Tibial nerve (tissue), 4 donors: Measurements from ENCODE around the gene PPP2R1B. TPM values are rescaled to one million over a fixed set of nuclear protein-coding genes. Genes with fewer than 3 reads are reported as not detected.

Source experiments
- DNase-seq, 2 donors: peaks; one replicate each; pipeline ENCODE4 v3.0.0-alpha.2; 2019; ENCODE audit warnings: low spot score in 2 of 2
- H3K27ac ChIP-seq, 4 donors: fragments of 200-600 bp; sonication (generic) in 3 of 4; one replicate each; pipeline ENCODE4 v1.5.1; 2017 to 2019; ENCODE audit warnings: mild to moderate bottlenecking in 1 of 4
- H3K27me3 ChIP-seq, 2 donors: fragments of 200-600 bp; sonication (generic) in 1 of 2; one replicate each; pipeline versions ENCODE4 v1.5.1 to v1.6.0; 2017 to 2019
- H3K36me3 ChIP-seq, 3 donors: fragments of 200-600 bp; sonication (generic); one replicate each; pipeline ENCODE4 v1.5.1; 2018 to 2019
- H3K4me1 ChIP-seq, 4 donors: fragments of 200-600 bp; sonication (generic) in 3 of 4; one replicate each; pipeline ENCODE4 v1.5.1; 2017 to 2019
- H3K4me3 ChIP-seq, 4 donors: fragments of 200-600 bp; sonication (generic) in 3 of 4; one replicate each; pipeline ENCODE4 v1.5.1; 2017 to 2019; ENCODE audit warnings: mild to moderate bottlenecking in 1 of 4, moderate library complexity in 1 of 4
- H3K9me3 ChIP-seq, 4 donors: fragments of 200-600 bp; sonication (generic) in 3 of 4; one replicate each; pipeline ENCODE4 v1.5.1; 2017 to 2019
- EP300 ChIP-seq, 2 donors: sonication (generic); formaldehyde crosslinking; IDR thresholded peaks; one replicate each; pipeline ENCODE4 v1.6.1; 2017; ENCODE audit warnings: antibody characterized with exemption in 2 of 2, mild to moderate bottlenecking in 1 of 2
- POLR2A ChIP-seq, 2 donors: fragments of 450-650 bp; IDR thresholded peaks; one replicate each; pipeline ENCODE4 v1.6.1; 2017; ENCODE audit warnings: antibody characterized with exemption in 2 of 2, mild to moderate bottlenecking in 2 of 2, moderate library complexity in 2 of 2
- WGBS, 2 donors: methylation state at CpG; one replicate each; pipeline ENCODE4 v1.1.5; 2018; 5-methylcytosine and 5-hydroxymethylcytosine counted together
- total RNA-seq, 4 donors: library from RNA; depleted of rRNA; stranded (reverse); fragments of >200 nt; gene quantifications; one replicate each; pipeline ENCODE4 v1.1.0, GENCODE V29; 2016
- TF ChIP-seq, protein P1 (sequence below), 5 experiments: fragments of 200-600 bp in 3 of 5; fragments of 450-650 bp in 2 of 5; sonication (generic) in 3 of 5; IDR thresholded peaks; one replicate each; pipeline ENCODE4 v1.5.1; 2016 to 2019; ENCODE audit warnings: antibody characterized with exemption in 5 of 5, mild to moderate bottlenecking in 3 of 5, moderate library complexity in 2 of 5

The PPP2R1B gene
- total RNA-seq, 4 donors from 2014 or later = 20.8 to 41.4 (median 25.1) TPM

DNA sequence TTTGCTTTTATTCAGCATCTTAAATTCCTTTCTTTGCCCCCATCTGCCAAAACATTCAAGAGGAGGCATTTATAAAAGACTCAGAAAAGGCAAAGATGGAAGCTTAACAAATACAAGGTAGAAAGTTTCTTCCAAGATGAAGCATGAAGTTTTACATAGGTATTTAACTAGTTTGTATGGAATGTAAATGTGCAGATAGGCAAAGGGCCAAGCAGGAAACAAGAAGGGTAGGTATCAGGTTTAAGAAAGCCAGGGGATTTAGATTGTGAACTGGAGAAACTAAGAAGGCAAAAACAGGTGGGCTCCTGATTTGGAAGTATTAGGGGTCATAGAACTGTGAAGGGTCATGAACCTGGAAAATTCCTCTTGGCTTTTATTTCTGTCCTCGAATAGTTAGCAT, 62.6 kb downstream of the PPP2R1B start:
- H3K4me3 ChIP-seq = no peak overlapping the region
- H3K27me3 ChIP-seq = no peaks in the 10 kb centered on the region
- H3K36me3 ChIP-seq = peaks cover 1 to 58% (median 18%) of the 10 kb centered on the region in 3 donors
- DNase-seq = no peak
- H3K4me1 ChIP-seq = peaks cover 0 to 18% (median 0%) of the 10 kb centered on the region in 4 donors
- H3K27ac ChIP-seq = no peak overlapping the region
- H3K9me3 ChIP-seq = no peaks in the 10 kb centered on the region
- 65 to 70% methylated on average over 1 of the region's 1 CpG for WGBS, 2 donors
- TF ChIP-seq POLR2A (IDR thresholded peaks at IDR 0.05) (no peak), EP300 (IDR thresholded peaks at IDR 0.05) (no peak)
- TF ChIP-seq, protein P1, sequence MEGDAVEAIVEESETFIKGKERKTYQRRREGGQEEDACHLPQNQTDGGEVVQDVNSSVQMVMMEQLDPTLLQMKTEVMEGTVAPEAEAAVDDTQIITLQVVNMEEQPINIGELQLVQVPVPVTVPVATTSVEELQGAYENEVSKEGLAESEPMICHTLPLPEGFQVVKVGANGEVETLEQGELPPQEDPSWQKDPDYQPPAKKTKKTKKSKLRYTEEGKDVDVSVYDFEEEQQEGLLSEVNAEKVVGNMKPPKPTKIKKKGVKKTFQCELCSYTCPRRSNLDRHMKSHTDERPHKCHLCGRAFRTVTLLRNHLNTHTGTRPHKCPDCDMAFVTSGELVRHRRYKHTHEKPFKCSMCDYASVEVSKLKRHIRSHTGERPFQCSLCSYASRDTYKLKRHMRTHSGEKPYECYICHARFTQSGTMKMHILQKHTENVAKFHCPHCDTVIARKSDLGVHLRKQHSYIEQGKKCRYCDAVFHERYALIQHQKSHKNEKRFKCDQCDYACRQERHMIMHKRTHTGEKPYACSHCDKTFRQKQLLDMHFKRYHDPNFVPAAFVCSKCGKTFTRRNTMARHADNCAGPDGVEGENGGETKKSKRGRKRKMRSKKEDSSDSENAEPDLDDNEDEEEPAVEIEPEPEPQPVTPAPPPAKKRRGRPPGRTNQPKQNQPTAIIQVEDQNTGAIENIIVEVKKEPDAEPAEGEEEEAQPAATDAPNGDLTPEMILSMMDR (IDR thresholded peaks at IDR 0.05) = no peak

DNA sequence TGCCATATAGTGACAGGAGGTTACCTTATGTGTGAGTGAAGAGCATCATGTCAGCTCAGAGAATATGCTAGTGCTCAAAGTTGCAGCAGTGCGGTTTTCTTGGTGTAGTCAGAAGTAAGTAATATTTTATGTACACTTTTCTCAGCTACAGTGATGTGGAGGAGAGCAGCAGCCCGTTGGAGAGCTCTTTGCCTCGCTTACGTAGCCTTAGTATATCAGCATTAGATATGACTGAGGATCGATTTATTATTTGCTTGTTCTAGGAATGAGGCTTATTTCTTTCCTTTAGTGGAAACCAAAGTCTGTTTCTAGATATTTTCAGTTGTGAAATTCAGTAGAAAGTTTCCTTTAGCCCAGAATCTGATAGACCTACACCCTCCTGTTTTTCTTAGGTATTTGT, 63.6 kb downstream of the PPP2R1B start:
- no peak for DNase-seq
- Histone ChIP-seq H3K9me3 (no peaks in the 10 kb centered on the region), H3K36me3 (peaks cover 0 to 48% (median 18%) of the 10 kb centered on the region in 3 donors), H3K4me1 (peaks cover 0 to 18% (median 0%) of the 10 kb centered on the region in 4 donors), H3K27me3 (no peaks in the 10 kb centered on the region), H3K4me3 (no peak overlapping the region), H3K27ac (no peak overlapping the region)
- WGBS, 2 donors = 89 to 94% methylated on average over 5 of the region's 5 CpGs
- TF ChIP-seq, protein P1 (IDR thresholded peaks at IDR 0.05) = no peak
- TF ChIP-seq POLR2A (IDR thresholded peaks at IDR 0.05) = no peak
- TF ChIP-seq EP300 (IDR thresholded peaks at IDR 0.05) = no peak

DNA sequence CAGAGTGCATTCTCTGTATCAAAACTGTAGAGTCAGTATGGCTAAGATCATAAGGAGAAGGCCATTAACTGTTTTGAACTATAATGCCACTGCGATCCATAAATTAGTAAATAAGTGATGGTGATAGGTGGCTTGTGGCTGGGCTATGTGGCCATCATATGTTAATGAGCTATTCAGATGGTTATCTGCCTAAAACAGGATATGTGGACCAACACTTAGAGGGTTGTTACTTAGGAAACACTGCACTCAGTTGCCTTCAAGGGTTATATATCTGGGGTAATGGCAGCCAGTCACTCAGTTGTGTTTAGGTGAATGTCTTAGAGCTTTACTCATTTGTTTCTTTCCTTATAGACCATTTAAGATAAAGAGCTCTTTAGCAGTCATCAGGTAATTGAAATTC, 66.0 kb downstream of the PPP2R1B start:
- no peaks in the 10 kb centered on the region for H3K27me3 ChIP-seq
- peaks cover 0 to 20% (median 1%) of the 10 kb centered on the region in 4 donors for H3K4me1 ChIP-seq
- TF ChIP-seq EP300 (IDR thresholded peaks at IDR 0.05) (no peak), POLR2A (IDR thresholded peaks at IDR 0.05) (no peak)
- TF ChIP-seq, protein P1 (IDR thresholded peaks at IDR 0.05) = no peak
- no peak for DNase-seq
- no peaks in the 10 kb centered on the region for H3K9me3 ChIP-seq
- WGBS, 2 donors = 94 to 100% methylated on average over 1 of the region's 1 CpG
- no peak overlapping the region for H3K4me3 ChIP-seq
- no peak overlapping the region for H3K27ac ChIP-seq
- peaks cover 0 to 40% (median 18%) of the 10 kb centered on the region in 3 donors for H3K36me3 ChIP-seq

DNA sequence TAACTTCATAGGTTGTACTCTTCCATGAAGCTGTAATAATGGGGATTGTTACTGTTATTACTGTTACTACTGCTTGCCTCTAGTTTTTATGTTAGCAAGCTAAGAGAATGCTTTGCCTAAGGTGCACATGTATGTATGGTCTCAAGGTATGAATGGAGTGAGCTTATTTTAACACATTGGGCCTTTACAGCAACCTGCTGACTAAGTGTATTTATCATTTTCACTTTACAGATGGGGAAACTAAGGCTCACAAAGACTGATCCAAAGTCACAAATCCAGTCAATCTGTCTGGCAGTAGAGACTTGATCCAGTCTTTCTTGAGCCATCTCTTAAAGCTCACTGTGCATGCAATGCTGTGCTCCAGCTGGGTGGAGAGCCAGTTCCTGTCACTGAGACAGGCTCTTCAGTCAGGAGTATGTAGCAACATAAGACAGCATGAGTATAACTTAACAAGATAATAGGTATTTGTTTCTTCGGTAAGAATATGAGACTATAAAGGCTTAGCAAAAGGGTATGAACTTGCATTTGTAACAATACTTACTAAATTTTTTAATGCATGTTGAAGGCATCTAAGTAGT, 66.5 kb downstream of the PPP2R1B start:
- H3K9me3 ChIP-seq = no peaks in the 10 kb centered on the region
- peaks cover 0 to 24% (median 1%) of the 10 kb centered on the region in 4 donors for H3K4me1 ChIP-seq
- peaks cover 0 to 35% (median 14%) of the 10 kb centered on the region in 3 donors for H3K36me3 ChIP-seq
- H3K4me3 ChIP-seq = no peak overlapping the region
- DNase-seq = no peak
- WGBS, 2 donors = 79 to 96% methylated on average over 1 of the region's 1 CpG
- no peak overlapping the region for H3K27ac ChIP-seq
- H3K27me3 ChIP-seq = no peaks in the 10 kb centered on the region
- TF ChIP-seq EP300 (IDR thresholded peaks at IDR 0.05) (no peak), POLR2A (IDR thresholded peaks at IDR 0.05) (no peak)
- TF ChIP-seq, protein P1 (IDR thresholded peaks at IDR 0.05) = no peak

DNA sequence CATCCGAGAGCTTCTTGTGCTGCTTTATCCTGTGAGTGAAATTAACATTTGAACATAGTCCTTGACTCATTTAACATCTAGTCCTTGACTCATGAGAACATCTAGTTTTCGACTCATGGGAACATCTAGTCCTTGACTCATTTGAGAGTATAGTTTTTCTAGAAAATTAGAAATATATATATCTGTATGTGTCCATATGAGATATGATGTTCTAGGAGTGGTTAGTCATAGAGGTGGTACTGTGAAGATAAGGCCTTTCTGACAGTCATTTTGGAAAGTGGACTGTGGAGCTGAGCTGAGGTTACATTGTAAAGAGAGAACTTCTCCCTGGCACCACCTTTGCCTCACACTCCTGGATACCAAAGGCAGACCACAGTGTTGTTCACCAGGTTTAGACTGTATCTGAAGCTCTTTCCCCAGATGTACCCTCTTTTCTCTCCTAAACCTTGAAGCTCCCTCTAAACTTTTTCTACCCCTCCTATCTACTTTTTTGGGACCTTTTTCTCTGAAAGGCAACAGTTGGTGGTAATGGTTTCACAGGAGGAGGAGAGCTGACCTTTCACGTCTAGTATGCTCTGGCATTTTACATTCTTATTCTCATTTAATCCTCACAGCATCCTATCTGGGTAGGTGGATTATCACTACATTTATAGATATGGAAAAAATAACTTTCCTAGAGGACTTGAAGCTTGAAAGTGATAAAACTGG, 67.2 kb downstream of the PPP2R1B start:
- H3K9me3 ChIP-seq = no peaks in the 10 kb centered on the region
- no peak overlapping the region for H3K27ac ChIP-seq
- H3K4me1 ChIP-seq = peaks cover 0 to 31% (median 1%) of the 10 kb centered on the region in 4 donors
- TF ChIP-seq POLR2A (IDR thresholded peaks at IDR 0.05) (no peak), EP300 (IDR thresholded peaks at IDR 0.05) (no peak)
- TF ChIP-seq, protein P1 (IDR thresholded peaks at IDR 0.05) = no peak
- no peaks in the 10 kb centered on the region for H3K27me3 ChIP-seq
- peaks cover 0 to 29% (median 10%) of the 10 kb centered on the region in 3 donors for H3K36me3 ChIP-seq
- H3K4me3 ChIP-seq = no peak overlapping the region
- WGBS, 2 donors = 90 to 95% methylated on average over 3 of the region's 3 CpGs
- DNase-seq = no peak
